ENCODE measurements around the gene SPPL2B.

- TF ChIP-seq CTCF (IDR thresholded peaks at IDR 0.05) = no peak
- no peak for TF ChIP-seq EZH2 (IDR thresholded peaks at IDR 0.05)
- TF ChIP-seq EZH2phosphoT487 (IDR thresholded peaks at IDR 0.05) = no peak
These were observed 43.7 kb downstream of the SPPL2B start for GRCh38 chr19:2372076-2372612.
